Heart left ventricle (tissue), 16 donors: ENCODE results near the gene CORO1C. TPM values are rescaled to one million over a fixed set of nuclear protein-coding genes. Genes with fewer than 3 reads are reported as not detected.

Source experiments
- ATAC-seq, 4 donors: fragments of 200-7000 bp; cut with Tn5 transposase; one replicate each; pipeline ENCODE4 v1.9.1; 2020 to 2022; ENCODE audit warnings: moderate library complexity in 4 of 4, mild to moderate bottlenecking in 3 of 4, moderate number of reproducible peaks in 1 of 4
- DNase-seq, 5 donors: peaks; one replicate each; pipeline ENCODE4 v3.0.0-alpha.2; 2020
- H3K27ac ChIP-seq, 12 donors: fragments of 200-600 bp; sonication (generic) in 4 of 12; one replicate each; pipeline versions ENCODE4 v1.5.0 to v1.8.0; 2016 to 2022; ENCODE audit warnings: mild to moderate bottlenecking in 2 of 12
- H3K27me3 ChIP-seq, 9 donors: fragments of 200-600 bp; sonication (generic) in 2 of 9; one replicate each; pipeline versions ENCODE4 v1.5.1 to v1.8.0; 2016 to 2022; ENCODE audit warnings: mild to moderate bottlenecking in 3 of 9
- H3K36me3 ChIP-seq, 9 donors: fragments of 200-600 bp; sonication (generic) in 2 of 9; one replicate each; pipeline versions ENCODE4 v1.5.0 to v1.8.0; 2018 to 2022; ENCODE audit warnings: mild to moderate bottlenecking in 2 of 9
- H3K4me1 ChIP-seq, 12 donors: fragments of 200-600 bp; sonication (generic) in 4 of 12; one replicate each; pipeline versions ENCODE4 v1.5.0 to v1.8.0; 2016 to 2022; ENCODE audit warnings: mild to moderate bottlenecking in 3 of 12
- H3K4me3 ChIP-seq, 12 donors: fragments of 200-600 bp; sonication (generic) in 4 of 12; one replicate each; pipeline versions ENCODE4 v1.5.0 to v1.8.0; 2017 to 2022; ENCODE audit warnings: mild to moderate bottlenecking in 9 of 12, moderate library complexity in 4 of 12
- H3K9me3 ChIP-seq, 12 donors: fragments of 200-600 bp; sonication (generic) in 4 of 12; one replicate each; pipeline versions ENCODE4 v1.5.0 to v1.8.0; 2016 to 2022; ENCODE audit warnings: mild to moderate bottlenecking in 1 of 12
- POLR2A ChIP-seq, 2 donors: fragments of 450-650 bp; IDR thresholded peaks; one replicate each; pipeline ENCODE4 v1.6.1; 2017; ENCODE audit warnings: antibody characterized with exemption in 2 of 2, mild to moderate bottlenecking in 2 of 2, moderate library complexity in 2 of 2
- WGBS, 4 donors: extraction: QIAGEN DNeasy Blood & Tissue Kit in 2 of 4; methylation state at CpG; one replicate each; pipeline versions ENCODE4 v1.1.5 to v1.1.7; 2013 to 2018; 5-methylcytosine and 5-hydroxymethylcytosine counted together
- intact Hi-C, 10 donors: fragments of 100-400 bp; cut with DNase I; formaldehyde crosslinking; loops; one replicate each; pipeline versions ENCODE4 v1.11.1 to v1.14.2; 2022
- polyA plus RNA-seq, 2 donors: library from polyadenylated mRNA; stranded (reverse); fragments of 200-250 nt; gene quantifications; one replicate each; pipeline ENCODE4 v1.2.3, GENCODE V29; 2013
- total RNA-seq, 9 donors: library from RNA; depleted of rRNA in 2 of 9; stranded (reverse); fragments of >200 nt in 2 of 9; fragmentation: NEBNext Ultra II Directional in 3 of 9; extraction: Animal tissue kit (Norgen Biotek cat#: 25700) in 3 of 9; gene quantifications; one replicate each; pipeline versions ENCODE4 v1.1.0 to v1.2.4, GENCODE V29; 2016 to 2023
- TF ChIP-seq, protein P1 (sequence below), 12 donors: fragments of 200-600 bp; sonication (generic) in 4 of 12; IDR thresholded peaks; one replicate each; pipeline versions ENCODE4 v1.5.0 to v1.8.0; 2018 to 2022; ENCODE audit warnings: antibody characterized with exemption in 12 of 12, mild to moderate bottlenecking in 5 of 12
- donor health status: ischemic (EF 13 %, LVEDD 7.1; RV severe dilation, severe dysfunction).
- donor health status: healthy with polysubstance abuse.
- donor health status: DM: no; HTN: yes; CAD: no.
- donor health status: DM: no; HTN: no; CAD: no.
- donor health status: ischemic (EF 25% LVEDD 6.9; RV normal size, moderate dysfunction).
- donor health status: ischemic (EF 25% LVEDD 5.7; RV mildly dilated, moderate dysfunction).
- donor health status: healthy.
- donor health status: DM: yes; HTN: yes; CAD: no.
- donor health status: ischemic (EF 35%, LVEDD 5.7; RV mildly dilated, moderate dysfunction).
- donor health status: nonischemic (EF 11% LVEDD 7.7; RV severe dilation, severe dysfunction).
- donor health status: DM: yes; HTN: yes; CAD: no.
- donor health status: PGD.
- donor health status: ischemic (EF 29% LVEDD 5.4; RV normal size, mild dysfunction).
- donor health status: nonischemic (EF 23%, LVEDD 6.1; RV moderate dilation, normal function).

Gene CORO1C
- total and polyA plus RNA-seq, 11 donors: 18.3 to 119 (median 65.2) TPM

DNA sequence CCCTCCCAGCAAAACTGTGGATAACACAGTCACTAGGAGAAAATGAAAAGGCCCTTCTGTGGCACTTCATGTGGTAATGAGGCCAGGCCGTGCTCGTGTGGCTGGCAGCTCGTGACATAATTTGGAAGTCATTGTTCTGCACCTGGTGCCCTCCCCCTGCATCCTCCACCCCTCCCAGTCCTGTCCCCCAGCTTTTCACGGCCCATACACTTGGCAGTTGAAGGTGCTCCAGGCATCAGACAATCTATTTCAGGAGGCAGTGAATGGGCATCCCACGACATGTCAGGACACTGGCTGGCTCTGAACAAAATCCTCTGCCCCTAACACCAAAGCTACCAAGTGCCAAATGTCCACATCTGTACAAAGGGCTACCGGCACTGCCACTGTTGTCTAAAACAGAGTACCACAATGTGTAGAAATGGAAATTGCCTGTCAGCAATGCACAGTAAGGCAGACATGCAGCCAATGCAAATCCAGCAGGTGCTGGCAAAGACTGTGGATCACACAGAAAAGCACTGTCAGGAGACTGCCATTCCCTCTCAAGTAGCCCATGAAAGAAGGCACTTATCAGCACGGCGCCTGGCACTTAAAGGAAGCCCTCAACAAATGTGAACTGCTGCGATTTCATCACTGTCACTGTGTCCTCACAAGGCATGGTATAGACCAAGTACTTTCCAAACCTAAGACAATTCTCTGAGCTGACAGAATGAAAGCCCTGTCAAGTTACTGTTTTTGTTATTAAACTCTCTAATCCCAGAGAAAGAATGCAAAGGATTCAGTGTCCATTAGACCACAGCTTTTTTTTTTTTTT lies 39.1 kb downstream of the CORO1C start:
- intact Hi-C loops: loop anchor here in 9 of 10 donors (1.0 to 5.0 kb wide), 6 partner anchors 35 to 111 kb away; partner anchors contain the start of gene CORO1C (in 8 of the 9)
- peaks cover 18 to 95% (median 72%) of the 10 kb centered on the region in 12 donors for H3K4me1 ChIP-seq
- no peak for TF ChIP-seq POLR2A (IDR thresholded peaks at IDR 0.05)
- TF ChIP-seq, protein P1, sequence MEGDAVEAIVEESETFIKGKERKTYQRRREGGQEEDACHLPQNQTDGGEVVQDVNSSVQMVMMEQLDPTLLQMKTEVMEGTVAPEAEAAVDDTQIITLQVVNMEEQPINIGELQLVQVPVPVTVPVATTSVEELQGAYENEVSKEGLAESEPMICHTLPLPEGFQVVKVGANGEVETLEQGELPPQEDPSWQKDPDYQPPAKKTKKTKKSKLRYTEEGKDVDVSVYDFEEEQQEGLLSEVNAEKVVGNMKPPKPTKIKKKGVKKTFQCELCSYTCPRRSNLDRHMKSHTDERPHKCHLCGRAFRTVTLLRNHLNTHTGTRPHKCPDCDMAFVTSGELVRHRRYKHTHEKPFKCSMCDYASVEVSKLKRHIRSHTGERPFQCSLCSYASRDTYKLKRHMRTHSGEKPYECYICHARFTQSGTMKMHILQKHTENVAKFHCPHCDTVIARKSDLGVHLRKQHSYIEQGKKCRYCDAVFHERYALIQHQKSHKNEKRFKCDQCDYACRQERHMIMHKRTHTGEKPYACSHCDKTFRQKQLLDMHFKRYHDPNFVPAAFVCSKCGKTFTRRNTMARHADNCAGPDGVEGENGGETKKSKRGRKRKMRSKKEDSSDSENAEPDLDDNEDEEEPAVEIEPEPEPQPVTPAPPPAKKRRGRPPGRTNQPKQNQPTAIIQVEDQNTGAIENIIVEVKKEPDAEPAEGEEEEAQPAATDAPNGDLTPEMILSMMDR (IDR thresholded peaks at IDR 0.05): no peak
- H3K4me3 ChIP-seq: peak overlapping the region in 9 of 12 donors; percentile 9 to 39 (median 28)
- ATAC-seq (peak; percentile 19 to 52 (median 36)), DNase-seq (peak in 2 of 5 donors; percentile 54 to 69)
- WGBS, 4 donors: 12 to 20% (median 15%) methylated on average over 8 to 9 of the region's 9 CpGs
- peaks cover 0 to 18% (median 0%) of the 10 kb centered on the region in 9 donors for H3K36me3 ChIP-seq
- peak overlapping the region; percentile 84 to 96 (median 94) for H3K27ac ChIP-seq
- no peaks in the 10 kb centered on the region for H3K9me3 ChIP-seq
- H3K27me3 ChIP-seq: no peaks in the 10 kb centered on the region

DNA sequence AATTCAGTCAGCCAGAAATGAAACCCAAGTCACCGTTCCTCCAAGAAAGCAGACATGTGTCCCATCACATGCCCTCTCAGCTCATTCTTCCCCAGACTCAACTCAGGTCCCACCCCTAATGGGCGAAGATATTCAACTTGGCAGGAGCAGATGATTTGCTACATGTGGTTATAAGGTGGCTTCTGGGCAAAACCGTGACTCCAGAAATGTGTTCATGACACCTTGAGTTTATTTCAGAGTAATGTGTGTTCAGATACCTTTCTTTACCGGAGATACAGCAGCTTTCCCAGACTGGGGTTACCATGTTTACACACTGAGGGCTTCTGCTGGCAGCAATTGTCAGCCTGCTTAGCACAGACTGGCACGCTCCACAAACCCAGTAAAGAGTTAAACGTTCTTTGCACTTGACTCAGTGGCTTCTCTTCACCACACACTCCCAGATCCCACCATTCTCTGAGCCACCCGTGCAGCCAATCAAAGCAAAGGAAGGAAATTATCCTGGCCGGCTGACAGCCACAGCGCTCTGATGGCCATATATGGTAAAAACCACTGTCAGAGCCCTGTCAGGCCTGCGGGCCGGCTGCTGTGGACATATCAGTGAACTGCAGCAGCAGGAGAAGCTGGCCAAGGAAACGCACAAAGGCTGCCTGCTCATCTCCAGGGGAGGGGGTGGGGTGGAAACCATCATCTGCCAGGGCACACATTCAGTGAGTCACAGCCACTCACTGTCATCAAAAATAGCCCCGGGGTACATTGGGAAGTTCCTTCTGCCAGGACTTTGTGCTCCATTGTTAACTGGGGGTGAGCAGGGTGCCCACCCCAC lies 39.9 kb downstream of the CORO1C start:
- Histone ChIP-seq H3K9me3 (no peaks in the 10 kb centered on the region), H3K27ac (peak overlapping the region; percentile 84 to 96 (median 94)), H3K36me3 (peaks cover 0 to 11% (median 0%) of the 10 kb centered on the region in 9 donors), H3K4me3 (peak overlapping the region in 9 of 12 donors; percentile 13 to 39 (median 30)), H3K4me1 (peaks cover 18 to 95% (median 72%) of the 10 kb centered on the region in 12 donors), H3K27me3 (no peaks in the 10 kb centered on the region)
- peak; percentile 91 to 97 (median 94) for ATAC-seq
- 3 to 7% (median 4%) methylated on average over 13 of the region's 13 CpGs for WGBS, 4 donors
- intact Hi-C loops: loop anchor here in 9 of 10 donors (1.0 to 5.0 kb wide), 6 partner anchors 36 to 111 kb away; partner anchors contain the start of gene CORO1C (in 8 of the 9)
- peak; percentile 94 to 98 (median 95) for DNase-seq
- no peak for TF ChIP-seq POLR2A (IDR thresholded peaks at IDR 0.05)
- TF ChIP-seq, protein P1 (IDR thresholded peaks at IDR 0.05): peak in 11 of 12 donors; percentile 7 to 55 (median 37)

DNA sequence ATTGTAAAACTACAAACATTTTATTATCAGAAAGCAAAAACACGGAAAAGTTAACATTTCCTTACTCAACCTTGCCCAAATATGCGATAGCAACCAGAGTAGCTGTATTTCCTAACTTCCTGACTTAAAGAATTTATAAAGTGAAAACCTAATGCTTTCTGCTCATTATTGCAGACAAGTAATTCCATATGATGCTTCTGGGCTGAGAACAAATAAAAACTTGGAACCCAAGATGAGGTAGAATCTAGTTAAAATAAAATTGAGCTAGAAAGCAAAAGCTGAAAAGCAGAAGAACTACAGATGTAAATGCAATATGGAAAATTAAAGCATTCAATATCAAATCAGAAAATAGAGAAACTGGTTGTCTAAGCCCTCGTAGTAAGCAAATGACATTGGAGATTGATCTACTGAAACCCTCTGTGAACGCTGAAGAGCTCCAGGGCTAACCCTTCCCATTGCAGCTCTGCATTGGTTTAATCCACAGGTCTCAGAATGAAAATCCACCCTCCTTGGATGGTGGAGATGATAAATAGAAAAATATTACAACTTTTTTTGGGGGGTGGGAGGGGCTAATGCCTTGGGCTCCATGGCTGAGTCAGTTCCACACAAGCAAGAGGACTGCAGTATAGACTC lies 40.7 kb downstream of the CORO1C start:
- DNase-seq (no peak), ATAC-seq (no peak)
- Histone ChIP-seq H3K4me1 (peaks cover 18 to 95% (median 73%) of the 10 kb centered on the region in 12 donors), H3K36me3 (peaks cover 0 to 10% (median 0%) of the 10 kb centered on the region in 9 donors), H3K27me3 (no peaks in the 10 kb centered on the region), H3K4me3 (peak overlapping the region in 8 of 12 donors; percentile 8 to 38 (median 26)), H3K9me3 (no peaks in the 10 kb centered on the region), H3K27ac (peak overlapping the region; percentile 84 to 96 (median 94))
- 37 to 54% (median 41%) methylated on average over 4 of the region's 4 CpGs for WGBS, 4 donors
- intact Hi-C loops: loop anchor here in 9 of 10 donors (1.0 to 5.0 kb wide), 6 partner anchors 37 to 112 kb away; partner anchors contain the start of gene CORO1C (in 8 of the 9)
- TF ChIP-seq, protein P1 (IDR thresholded peaks at IDR 0.05): no peak
